Suprapubic skin (tissue), 4 donors: ENCODE results near the gene NRN1. TPM values are rescaled to one million over a fixed set of nuclear protein-coding genes. Genes with fewer than 3 reads are reported as not detected.
A peak's percentile ranks its signal among the peaks of the same experiment; 100 is the strongest.

Experiments used
- DNase-seq, 2 donors: peaks; one replicate each; pipeline ENCODE4 v3.0.0-alpha.2; 2019; ENCODE audit warnings: low spot score in 2 of 2
- H3K27ac ChIP-seq: fragments of 200-600 bp; sonication (generic); one replicate; pipeline ENCODE4 v1.5.1; 2019
- H3K27me3 ChIP-seq: fragments of 200-600 bp; sonication (generic); one replicate; pipeline ENCODE4 v1.5.1; 2019
- H3K36me3 ChIP-seq: fragments of 200-600 bp; sonication (generic); one replicate; pipeline ENCODE4 v1.5.1; 2019
- H3K4me1 ChIP-seq: fragments of 200-600 bp; sonication (generic); one replicate; pipeline ENCODE4 v1.5.1; 2019
- H3K4me3 ChIP-seq: fragments of 200-600 bp; sonication (generic); one replicate; pipeline ENCODE4 v1.5.1; 2019; ENCODE audit warnings: mild to moderate bottlenecking
- H3K9me3 ChIP-seq: fragments of 200-600 bp; sonication (generic); one replicate; pipeline ENCODE4 v1.5.1; 2019
- CTCF ChIP-seq, 2 donors: fragments of 200-600 bp in 1 of 2; fragments of 450-650 bp in 1 of 2; sonication (generic) in 1 of 2; IDR thresholded peaks; one replicate each; pipeline ENCODE4 v1.5.1; 2016 to 2019; ENCODE audit warnings: antibody characterized with exemption in 2 of 2, mild to moderate bottlenecking in 1 of 2, moderate library complexity in 1 of 2
- EP300 ChIP-seq: sonication (generic); formaldehyde crosslinking; IDR thresholded peaks from one replicate; pipeline ENCODE4 v1.6.1; 2017; ENCODE audit warnings: antibody characterized with exemption
- POLR2A ChIP-seq, 2 donors: fragments of 450-650 bp; IDR thresholded peaks; one replicate each; pipeline ENCODE4 v1.6.1; 2017; ENCODE audit warnings: antibody characterized with exemption in 2 of 2, mild to moderate bottlenecking in 2 of 2, moderate library complexity in 2 of 2
- POLR2AphosphoS5 ChIP-seq, 3 donors: sonication (generic); formaldehyde crosslinking; IDR thresholded peaks; one replicate each; pipeline ENCODE4 v1.6.1; 2017; ENCODE audit warnings: antibody characterized with exemption in 3 of 3
- WGBS: methylation state at CpG from one replicate; pipeline ENCODE4 v1.1.5; 2018; 5-methylcytosine and 5-hydroxymethylcytosine counted together
- total RNA-seq, 4 donors: library from RNA; depleted of rRNA; stranded (reverse); fragments of >200 nt; gene quantifications; one replicate each; pipeline ENCODE4 v1.1.0, GENCODE V29; 2016

Gene NRN1
- total RNA-seq, 4 donors from 2014 or later = 5.1 to 16.1 (median 8.8) TPM

GRCh38 chr6:6002848-6003620 lies 3.7 kb downstream of the NRN1 start:
- no peaks in the 10 kb centered on the region for H3K9me3 ChIP-seq
- TF ChIP-seq CTCF (IDR thresholded peaks at IDR 0.05) (no peak), EP300 (no peak), POLR2AphosphoS5 (IDR thresholded peaks at IDR 0.05) (no peak), POLR2A (IDR thresholded peaks at IDR 0.05) (no peak)
- WGBS = 15% methylated on average over 43 of the region's 48 CpGs
- no peak for DNase-seq
- no peaks in the 10 kb centered on the region for H3K36me3 ChIP-seq
- peak overlapping the region; percentile 69 for H3K27ac ChIP-seq
- H3K4me3 ChIP-seq = peak overlapping the region; percentile 62
- H3K4me1 ChIP-seq = peaks cover 76% of the 10 kb centered on the region
- H3K27me3 ChIP-seq = peaks cover 98% of the 10 kb centered on the region

GRCh38 chr6:6002005-6002847 lies 4.5 kb downstream of the NRN1 start:
- Histone ChIP-seq H3K36me3 (no peaks in the 10 kb centered on the region), H3K4me1 (peaks cover 76% of the 10 kb centered on the region), H3K27ac (no peak overlapping the region), H3K27me3 (peaks cover 98% of the 10 kb centered on the region), H3K4me3 (peak overlapping the region; percentile 62), H3K9me3 (no peaks in the 10 kb centered on the region)
- TF ChIP-seq CTCF (IDR thresholded peaks at IDR 0.05) (no peak), POLR2AphosphoS5 (IDR thresholded peaks at IDR 0.05) (no peak), EP300 (no peak), POLR2A (IDR thresholded peaks at IDR 0.05) (no peak)
- WGBS = 42% methylated on average over 57 of the region's 57 CpGs
- DNase-seq = no peak

- peaks cover 77% of the 10 kb centered on the region for H3K4me1 ChIP-seq
- TF ChIP-seq EP300 (no peak), CTCF (IDR thresholded peaks at IDR 0.05) (no peak), POLR2A (IDR thresholded peaks at IDR 0.05) (no peak), POLR2AphosphoS5 (IDR thresholded peaks at IDR 0.05) (no peak)
- no peak for DNase-seq
- no peaks in the 10 kb centered on the region for H3K36me3 ChIP-seq
- H3K4me3 ChIP-seq = no peak overlapping the region
- H3K27me3 ChIP-seq = peaks cover 98% of the 10 kb centered on the region
- H3K9me3 ChIP-seq = no peaks in the 10 kb centered on the region
- WGBS = 63% methylated on average over 10 of the region's 10 CpGs
- H3K27ac ChIP-seq = no peak overlapping the region
Measured at GRCh38 chr6:6001443-6001842, 5.3 kb downstream of the NRN1 start.

GRCh38 chr6:5999688-6000608 lies 6.8 kb downstream of the NRN1 start:
- WGBS = 40% methylated on average over 34 of the region's 34 CpGs
- TF ChIP-seq CTCF (IDR thresholded peaks at IDR 0.05) (no peak), EP300 (no peak), POLR2A (IDR thresholded peaks at IDR 0.05) (no peak), POLR2AphosphoS5 (IDR thresholded peaks at IDR 0.05) (no peak)
- DNase-seq = no peak
- peaks cover 74% of the 10 kb centered on the region for H3K4me1 ChIP-seq
- peak overlapping the region; percentile 81 for H3K27ac ChIP-seq
- H3K36me3 ChIP-seq = no peaks in the 10 kb centered on the region
- H3K27me3 ChIP-seq = peaks cover 98% of the 10 kb centered on the region
- no peaks in the 10 kb centered on the region for H3K9me3 ChIP-seq
- H3K4me3 ChIP-seq = peak overlapping the region; percentile 44
